ENCODE measurements around the gene ASNSD1.
"Not testable (repeated sequence)": the region's sequence is repeated elsewhere in the genome, so short reads cannot be mapped to it uniquely, and the experiment has no call there.

The ASNSD1 gene

GRCh38 chr2:189646521-189646920, 14.7 kb upstream of the ASNSD1 start:
- no peak for DNase-seq (ENCODE audit: low read depth in 3 of 3, low spot score in 1 of 3)

- no peak for DNase-seq (ENCODE audit: low read depth in 3 of 3, low spot score in 1 of 3)
Measured at GRCh38 chr2:189648846-189649509, 12.3 kb upstream of the ASNSD1 start.

- DNase-seq (ENCODE audit: low read depth in 3 of 3, low spot score in 1 of 3): no peak
Measured at GRCh38 chr2:189651284-189651683, 10.0 kb upstream of the ASNSD1 start.

- DNase-seq (ENCODE audit: low read depth in 3 of 3, low spot score in 1 of 3): not testable (repeated sequence)
Measured at GRCh38 chr2:189653464-189653863, 7.8 kb upstream of the ASNSD1 start.

- no peak for DNase-seq (ENCODE audit: low read depth in 3 of 3, low spot score in 1 of 3)
Measured at GRCh38 chr2:189654641-189655040, 6.6 kb upstream of the ASNSD1 start.

GRCh38 chr2:189657867-189658266, 3.4 kb upstream of the ASNSD1 start:
- no peak for DNase-seq (ENCODE audit: low read depth in 3 of 3, low spot score in 1 of 3)

- DNase-seq (ENCODE audit: low read depth in 3 of 3, low spot score in 1 of 3): no peak
Measured at GRCh38 chr2:189658306-189659212, 2.7 kb upstream of the ASNSD1 start.

GRCh38 chr2:189659734-189660133, 1.5 kb upstream of the ASNSD1 start:
- no peak for DNase-seq (ENCODE audit: low read depth in 3 of 3, low spot score in 1 of 3)

GRCh38 chr2:189660803-189661147, 484 bp upstream of the ASNSD1 start:
- no peak for DNase-seq (ENCODE audit: low read depth in 3 of 3, low spot score in 1 of 3)

GRCh38 chr2:189661957-189662321, 680 bp downstream of the ASNSD1 start:
- no peak for DNase-seq (ENCODE audit: low read depth in 3 of 3, low spot score in 1 of 3)

GRCh38 chr2:189662669-189663226, 1.5 kb downstream of the ASNSD1 start:
- no peak for DNase-seq (ENCODE audit: low read depth in 3 of 3, low spot score in 1 of 3)

GRCh38 chr2:189663319-189663718, 2.1 kb downstream of the ASNSD1 start:
- not testable (repeated sequence) for DNase-seq (ENCODE audit: low read depth in 3 of 3, low spot score in 1 of 3)

- DNase-seq (ENCODE audit: low read depth in 3 of 3, low spot score in 1 of 3): no peak
Measured at GRCh38 chr2:189669913-189670312, 8.7 kb downstream of the ASNSD1 start.

GRCh38 chr2:189673661-189674373, 12.6 kb downstream of the ASNSD1 start:
- DNase-seq (ENCODE audit: low read depth in 3 of 3, low spot score in 1 of 3): no peak

GRCh38 chr2:189674374-189675112, 13.3 kb downstream of the ASNSD1 start, which contains the start of gene ANKAR:
Gene ANKAR, plus strand, starts transcription at chr2:189674670. Its CDS starts 1,821 bp downstream, at chr2:189676491.
- peak; percentile 48 to 76 (median 55) for DNase-seq (ENCODE audit: low read depth in 3 of 3, low spot score in 1 of 3)

- DNase-seq (ENCODE audit: low read depth in 3 of 3, low spot score in 1 of 3): no peak
Measured at GRCh38 chr2:189676471-189676870, 15.2 kb downstream of the ASNSD1 start.

GRCh38 chr2:189679226-189679625, 18.0 kb downstream of the ASNSD1 start:
- no peak for DNase-seq (ENCODE audit: low read depth in 3 of 3, low spot score in 1 of 3)

- no peak for DNase-seq (ENCODE audit: low read depth in 3 of 3, low spot score in 1 of 3)
Measured at GRCh38 chr2:189681203-189681602, 19.9 kb downstream of the ASNSD1 start.

- no peak for DNase-seq (ENCODE audit: low read depth in 3 of 3, low spot score in 1 of 3)
Measured at GRCh38 chr2:189681903-189682302, 20.6 kb downstream of the ASNSD1 start.

- DNase-seq (ENCODE audit: low read depth in 3 of 3, low spot score in 1 of 3): no peak
Measured at GRCh38 chr2:189683348-189683747, 22.1 kb downstream of the ASNSD1 start.

GRCh38 chr2:189684811-189685210, 23.6 kb downstream of the ASNSD1 start:
- DNase-seq (ENCODE audit: low read depth in 3 of 3, low spot score in 1 of 3): no peak

Data from stimulated activated CD4-positive, alpha-beta T cell treated with anti-CD3 and anti-CD28 coated beads, TNF-alpha, amount 100 ng/mL, for 1 hour (primary cell).